Muscle of arm (tissue), 12 donors: ENCODE results near the gene NOS1AP. TPM values are rescaled to one million over a fixed set of nuclear protein-coding genes. Genes with fewer than 3 reads are reported as not detected.
"Not testable (repeated sequence)": the region's sequence is repeated elsewhere in the genome, so short reads cannot be mapped to it uniquely, and the experiment has no call there.

Experiments
- DNase-seq: peaks from one replicate; pipeline ENCODE4 v3.0.0-alpha.2; 2013
- polyA plus RNA-seq, 12 donors: library from polyadenylated mRNA; unstranded; fragments of 120-200 nt; gene quantifications; one replicate each; pipeline ENCODE4 v1.2.1, GENCODE V29; 2013; ENCODE audit not compliant: insufficient read length in 12 of 12

Gene NOS1AP
- polyA plus RNA-seq, 12 donors: 0.27 to 1.7 (median 0.76) TPM; not detected in 2

DNA sequence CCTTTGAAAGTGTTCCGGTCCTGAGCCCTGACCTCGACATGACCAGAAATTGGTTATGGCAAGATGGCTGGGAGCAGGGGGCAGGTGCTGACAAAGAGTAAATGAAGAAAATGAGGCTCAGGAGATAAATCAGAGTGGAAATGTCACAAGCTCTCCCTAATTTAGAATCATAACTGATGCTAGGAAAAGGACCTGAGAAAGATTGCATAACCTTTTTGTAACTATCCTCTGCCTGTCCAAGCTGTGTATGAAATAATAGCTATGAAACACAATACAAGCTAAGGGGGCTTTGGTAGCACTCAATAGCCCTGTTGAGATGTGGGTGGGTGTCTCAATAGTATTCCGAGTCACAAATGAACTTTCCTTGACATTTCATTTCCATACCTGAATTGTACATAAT, 12.9 kb upstream of the NOS1AP start:
- DNase-seq: no peak

DNA sequence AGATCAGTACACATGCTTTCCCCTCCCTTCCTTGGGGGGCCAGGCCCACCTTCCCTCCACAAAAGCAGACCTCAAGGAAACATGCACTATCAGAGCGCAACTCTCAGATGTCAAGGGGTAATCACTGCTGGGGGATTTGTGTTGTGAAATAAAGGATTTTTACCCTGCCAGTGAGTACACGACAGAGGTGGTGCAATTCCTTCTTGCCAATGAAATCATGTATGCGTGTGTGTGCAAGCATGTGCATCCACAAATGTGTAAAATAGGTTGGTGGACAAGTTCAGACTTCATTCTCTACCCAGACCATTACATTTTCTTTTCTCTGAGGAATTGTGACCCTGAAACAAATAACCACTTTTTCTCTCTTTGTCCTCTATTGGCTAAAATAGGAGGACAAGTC, 9.8 kb upstream of the NOS1AP start:
- DNase-seq: no peak

DNA sequence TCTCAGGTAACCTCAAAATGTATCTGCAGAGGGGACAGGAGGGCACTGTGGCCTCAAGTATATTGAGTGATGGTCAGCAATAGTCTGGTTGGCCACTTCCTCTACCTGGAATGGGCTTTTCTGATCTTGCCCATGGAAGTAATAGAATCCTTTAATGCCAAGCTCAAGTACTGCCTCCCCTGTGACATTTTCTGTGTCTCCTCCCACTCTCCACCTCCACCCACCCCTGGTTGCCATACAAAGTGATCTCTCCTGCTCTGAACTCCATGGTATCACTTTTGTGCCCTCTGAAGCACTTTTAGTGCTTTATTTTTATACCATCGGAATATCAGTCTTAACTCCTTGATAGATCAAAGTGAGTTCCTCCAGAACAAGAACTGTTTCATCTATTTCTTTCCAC, 9.2 kb upstream of the NOS1AP start:
- DNase-seq: no peak

DNA sequence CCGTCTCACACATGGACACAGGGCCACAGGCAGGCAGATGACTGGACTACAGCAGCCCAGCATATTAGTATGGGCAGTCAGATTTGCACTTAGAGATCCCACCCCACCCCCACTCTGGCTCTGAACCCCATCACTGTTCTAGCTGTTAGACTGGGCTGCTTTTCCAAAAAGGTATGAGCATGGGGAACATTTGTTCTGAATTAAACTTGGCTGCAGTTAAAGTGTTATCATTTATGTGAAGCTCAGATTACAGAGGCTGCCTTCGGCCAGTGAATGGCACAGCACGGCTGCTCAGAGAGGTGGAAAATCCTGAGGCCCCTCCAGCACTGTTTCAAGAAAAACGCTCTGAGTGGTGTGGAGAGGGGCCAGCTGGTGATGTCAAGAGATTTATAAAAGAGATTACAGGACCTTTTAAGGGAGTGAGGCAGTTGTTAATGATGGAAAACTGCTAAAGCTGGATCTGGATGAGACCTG, 6.9 kb upstream of the NOS1AP start:
- DNase-seq: no peak

DNA sequence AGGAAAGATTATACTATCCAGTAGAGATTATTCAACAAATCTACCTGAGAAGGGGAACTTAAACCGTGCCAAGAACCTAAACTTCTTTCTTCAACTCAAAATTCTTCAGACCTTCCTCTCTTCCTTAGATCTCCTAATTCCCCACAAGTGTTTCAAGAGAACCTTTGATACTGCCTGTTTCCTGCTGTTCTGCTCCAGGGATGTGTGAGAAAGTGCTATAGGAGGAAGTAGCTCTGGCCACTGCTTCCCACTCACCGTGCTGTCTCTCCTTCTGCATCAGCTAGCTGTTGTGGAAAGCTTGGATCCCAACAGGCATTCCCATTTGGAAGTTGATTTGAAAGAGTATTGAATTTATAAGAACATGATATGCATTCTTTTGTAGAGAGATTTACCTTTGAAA, 4.5 kb upstream of the NOS1AP start:
- DNase-seq: no peak

DNA sequence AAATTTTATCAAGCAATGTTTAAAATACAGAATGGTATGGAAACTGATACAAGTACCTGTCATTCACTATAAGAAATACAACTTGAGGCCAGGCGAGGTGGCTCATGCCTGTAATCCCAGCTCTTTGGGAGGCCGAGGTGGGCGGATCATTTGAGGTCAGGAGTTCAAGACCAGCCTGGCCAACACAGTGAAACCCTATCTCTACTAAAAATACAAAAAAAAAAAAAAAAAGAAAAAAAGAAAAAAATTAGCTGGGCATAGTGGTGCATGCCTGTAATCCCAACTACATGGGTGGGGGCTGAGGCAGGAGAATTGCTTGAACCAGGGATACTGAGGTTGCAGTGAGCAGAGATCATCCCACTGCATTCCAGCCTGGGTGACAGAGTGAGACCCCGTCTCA, 2.7 kb upstream of the NOS1AP start:
- not testable (repeated sequence) for DNase-seq

DNA sequence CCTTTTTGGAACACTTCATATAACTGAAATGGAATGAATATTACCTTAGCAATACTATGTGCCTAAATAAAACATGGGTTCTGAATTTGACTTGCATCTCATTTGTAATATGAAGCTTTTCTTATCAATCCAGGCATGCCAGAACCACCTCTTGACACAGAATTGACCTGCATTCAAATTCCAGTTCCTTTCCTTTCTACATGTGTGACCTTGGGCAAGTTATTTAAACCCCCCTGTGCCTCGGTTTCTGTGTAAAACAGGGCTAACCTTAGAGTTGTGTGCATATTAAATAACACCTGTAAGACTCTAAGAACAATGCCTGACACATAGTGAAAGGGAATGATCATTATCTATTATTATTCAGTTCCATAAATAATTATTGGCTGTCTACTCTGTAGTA, 2.0 kb upstream of the NOS1AP start:
- DNase-seq: no peak

DNA sequence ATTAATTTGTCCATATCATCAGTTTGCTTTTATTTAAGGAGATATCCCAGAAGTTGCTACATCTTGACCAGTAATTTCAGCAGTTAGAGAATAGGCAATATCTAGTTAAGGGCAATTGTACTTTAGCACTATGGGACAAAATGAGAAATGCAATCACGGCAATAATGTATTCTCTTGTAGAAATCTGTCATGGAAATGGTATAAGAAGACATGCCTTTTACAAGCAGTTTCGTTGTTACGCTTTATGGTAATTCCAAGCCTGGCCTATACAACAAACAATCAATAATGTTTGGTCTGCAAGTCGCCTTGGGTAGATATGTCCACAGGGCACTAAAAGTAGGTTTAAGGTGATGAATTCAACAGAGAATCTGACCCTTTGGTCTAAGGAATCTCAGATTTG, 1.2 kb upstream of the NOS1AP start:
- DNase-seq: no peak

DNA sequence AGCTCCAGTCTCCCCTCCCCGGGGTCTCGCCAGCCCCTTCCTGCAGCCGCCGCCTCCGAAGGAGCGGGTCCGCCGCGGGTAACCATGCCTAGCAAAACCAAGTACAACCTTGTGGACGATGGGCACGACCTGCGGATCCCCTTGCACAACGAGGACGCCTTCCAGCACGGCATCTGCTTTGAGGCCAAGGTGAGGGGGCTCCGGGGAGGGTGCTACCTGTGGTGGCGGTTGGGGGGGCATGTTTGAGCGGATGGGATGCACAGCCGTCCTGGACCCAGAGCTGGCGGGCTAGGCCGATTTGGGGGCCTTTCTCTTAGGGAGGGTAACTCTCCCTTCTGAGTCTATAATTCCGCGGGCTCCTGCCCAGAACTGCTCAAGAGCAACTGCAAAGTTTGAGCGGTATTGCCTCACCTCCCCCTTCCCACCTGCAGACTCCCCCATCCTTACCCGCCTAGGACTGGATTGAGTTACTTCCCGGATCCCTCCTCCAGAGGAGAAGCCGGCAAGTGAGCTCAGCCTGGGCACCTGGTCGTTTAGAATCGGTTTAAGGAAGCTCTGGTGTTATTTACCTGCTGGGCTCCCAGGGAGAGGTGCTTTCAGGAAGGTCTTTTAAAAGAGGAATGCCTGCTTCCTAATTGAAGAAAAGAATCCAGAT, 730 bp downstream of the NOS1AP start:
- DNase-seq: no peak

DNA sequence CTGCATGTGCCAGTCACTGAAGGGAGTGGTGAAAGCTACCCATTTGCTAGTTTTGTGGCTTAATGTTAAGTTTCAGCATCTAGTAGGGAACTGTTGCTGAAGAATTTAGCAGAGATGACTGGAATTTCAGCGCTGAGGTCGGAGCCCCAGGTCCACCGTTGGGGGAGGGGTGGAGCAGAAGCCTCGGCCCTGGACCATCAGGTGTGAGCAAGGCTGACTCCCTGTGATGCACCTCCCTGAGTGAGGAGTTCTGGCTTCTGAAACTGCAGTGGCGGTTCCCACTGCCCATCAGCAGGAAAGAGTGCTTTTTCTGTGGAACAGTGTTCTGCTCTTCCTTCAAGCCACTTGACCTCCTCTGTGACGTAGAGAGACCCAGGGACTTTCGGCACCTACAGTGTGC, 1.3 kb downstream of the NOS1AP start:
- no peak for DNase-seq

DNA sequence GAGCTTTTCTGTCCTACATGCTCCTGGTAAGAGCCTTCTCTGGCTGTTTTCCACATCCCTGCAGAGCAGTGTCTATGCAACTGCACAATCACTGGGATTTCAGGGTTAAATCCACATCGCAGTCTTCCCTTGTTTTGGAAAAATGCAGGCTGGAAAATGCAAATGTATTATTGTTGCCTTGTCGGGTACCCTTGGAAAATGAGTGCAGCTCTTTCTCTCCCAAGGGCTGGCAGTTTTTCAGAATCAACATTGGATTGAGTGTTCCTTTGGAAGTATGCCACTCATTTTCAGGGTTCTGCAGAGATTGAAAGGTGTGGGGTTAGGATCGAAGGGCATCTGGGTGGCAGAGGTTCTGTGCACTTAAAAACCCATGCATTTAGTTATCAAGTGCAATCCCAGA, 3.2 kb downstream of the NOS1AP start:
- no peak for DNase-seq

DNA sequence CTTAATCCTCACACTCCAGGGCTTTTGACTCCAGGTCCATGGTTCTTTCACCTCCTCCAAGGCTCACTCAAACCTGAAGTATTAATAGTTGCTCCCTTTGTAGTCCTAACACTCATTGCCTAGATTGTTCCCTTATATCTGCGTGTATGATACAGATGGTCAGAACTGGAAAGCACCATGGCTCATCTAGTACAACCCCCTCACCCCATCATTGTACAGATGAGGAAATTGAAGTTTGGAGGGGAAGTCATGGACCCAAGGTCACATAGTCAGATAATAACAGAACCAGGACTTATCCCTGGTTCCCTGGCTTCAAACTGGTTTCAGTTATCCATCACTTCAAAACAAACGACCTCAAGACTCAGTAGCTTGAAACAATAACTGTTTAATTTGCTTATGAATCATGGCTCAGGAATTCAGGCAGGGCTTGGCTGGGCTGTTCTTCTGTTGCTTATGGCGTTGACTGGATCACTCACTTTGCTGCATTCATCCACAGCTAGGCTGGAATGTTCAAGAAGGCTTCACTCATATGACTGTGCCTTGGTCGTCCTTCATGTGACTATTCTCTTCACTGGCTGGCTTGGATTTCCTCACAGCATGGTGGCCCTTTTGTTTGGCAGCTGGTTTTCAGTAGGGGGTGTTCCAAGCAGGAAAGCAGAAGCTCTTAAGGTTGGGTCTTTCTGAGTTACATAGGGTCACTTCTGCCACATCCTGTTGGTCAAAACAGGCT, 5.0 kb downstream of the NOS1AP start:
- no peak for DNase-seq

DNA sequence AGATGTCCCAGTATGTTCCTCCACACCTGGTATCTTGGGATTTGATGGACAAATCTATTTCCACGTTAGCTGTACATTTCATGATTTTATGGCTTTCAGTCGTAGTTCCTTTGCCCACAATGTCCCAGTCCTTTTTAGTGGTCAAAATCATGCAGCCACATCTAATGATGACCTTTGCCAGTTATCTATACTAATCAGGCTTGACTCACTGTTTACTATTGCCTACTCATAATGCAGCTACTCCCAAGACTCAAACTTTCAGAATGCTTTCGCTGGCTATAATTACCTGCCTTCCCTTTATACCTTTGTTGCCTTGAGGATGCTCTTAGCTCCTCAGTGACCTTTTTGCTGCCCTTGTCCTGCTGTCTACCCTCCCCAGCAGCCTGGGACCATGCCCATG, 6.4 kb downstream of the NOS1AP start:
- no peak for DNase-seq

DNA sequence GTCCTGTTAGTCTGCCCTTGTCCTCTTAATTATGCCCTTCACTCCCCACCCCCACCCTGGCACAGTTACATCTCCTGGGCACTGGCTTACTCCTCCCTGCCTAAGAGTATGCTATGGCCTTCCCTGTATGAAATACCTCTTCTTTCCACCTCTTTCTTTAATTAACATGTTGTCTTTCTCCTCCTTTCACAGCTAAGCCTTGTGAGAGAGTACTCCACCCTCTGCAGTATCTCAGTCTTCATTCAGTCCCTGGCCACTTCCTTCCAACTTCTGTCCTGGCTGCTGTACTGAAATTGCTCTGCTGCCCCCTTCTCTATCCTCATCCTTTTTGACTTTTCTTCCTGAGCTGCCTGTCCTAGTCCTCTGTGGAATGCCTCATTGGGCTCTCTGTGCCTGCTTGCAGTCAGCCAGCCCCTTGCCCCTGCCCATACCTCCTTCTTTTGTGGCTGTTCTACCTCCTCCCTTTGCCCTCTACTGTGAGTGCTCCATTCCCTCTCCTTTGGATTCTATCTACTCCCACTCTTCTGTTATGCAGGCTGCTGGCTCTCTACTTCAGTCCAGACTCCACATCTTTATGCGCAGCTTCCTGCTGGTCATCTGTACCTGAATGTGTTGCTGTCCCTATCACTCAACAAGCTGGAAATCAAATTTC, 8.3 kb downstream of the NOS1AP start:
- DNase-seq: no peak

DNA sequence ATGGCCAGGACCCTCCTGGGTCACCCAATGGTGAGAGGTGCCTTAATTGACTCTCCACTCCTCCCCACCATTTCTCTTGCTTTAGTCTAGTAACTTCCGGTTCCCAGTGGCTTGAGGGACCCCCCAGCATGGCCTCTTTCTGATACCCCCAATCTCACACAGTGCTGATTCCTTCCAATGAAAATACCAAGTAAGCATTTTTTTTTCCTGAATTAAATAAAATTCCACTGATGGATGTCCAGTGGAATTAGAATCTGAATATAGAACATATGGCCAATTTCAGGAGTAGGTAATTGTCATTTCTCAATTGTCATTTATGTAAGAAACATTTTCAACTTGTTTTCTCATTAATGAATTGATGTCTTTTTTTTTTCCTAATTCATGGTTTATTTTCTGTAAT, 9.5 kb downstream of the NOS1AP start:
- DNase-seq: no peak

DNA sequence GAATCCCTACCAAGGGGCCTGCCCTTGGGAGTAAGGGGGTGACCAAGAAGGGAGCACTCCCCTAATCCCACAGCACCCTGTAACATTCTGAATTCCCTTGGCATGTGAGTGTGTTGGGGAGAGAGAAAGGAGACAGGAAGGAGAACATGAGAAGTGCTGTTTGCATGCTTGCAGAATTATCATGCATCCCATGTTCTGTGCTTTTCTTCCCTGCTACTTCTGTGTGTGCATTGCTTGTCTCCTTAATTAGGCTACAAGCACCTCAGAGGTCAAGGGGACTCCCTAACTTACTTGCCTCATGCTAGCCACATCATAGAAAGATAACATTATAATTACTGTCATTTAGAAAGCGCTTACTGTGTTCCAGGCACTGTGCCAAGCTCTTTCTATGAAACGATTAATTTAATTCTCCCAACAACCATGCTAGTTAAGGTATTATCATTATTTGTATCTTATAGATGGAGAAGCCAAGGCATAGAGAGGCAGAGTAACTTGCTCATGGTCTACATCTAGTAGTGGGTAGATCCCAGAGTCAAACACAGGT, 11.1 kb downstream of the NOS1AP start:
- no peak for DNase-seq

DNA sequence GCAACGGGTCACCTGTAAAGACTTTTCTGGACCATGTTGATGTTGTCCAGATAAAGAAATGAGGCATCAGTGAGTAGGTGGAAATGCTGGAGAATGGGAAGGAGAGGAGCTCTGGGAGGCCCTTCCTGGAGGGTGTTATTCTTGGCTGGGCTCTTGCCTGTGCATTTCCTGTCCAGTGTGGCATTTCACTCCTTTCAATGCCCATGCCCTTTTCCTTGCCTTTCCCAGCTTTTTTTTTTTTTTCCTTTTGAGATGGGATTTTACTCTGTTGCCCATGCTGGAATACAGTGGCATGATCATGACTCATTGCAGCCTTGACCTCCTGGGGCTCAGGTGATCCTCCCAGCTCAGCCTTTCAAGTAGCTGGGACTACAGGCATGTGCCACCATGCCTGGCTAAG, 11.8 kb downstream of the NOS1AP start:
- no peak for DNase-seq

DNA sequence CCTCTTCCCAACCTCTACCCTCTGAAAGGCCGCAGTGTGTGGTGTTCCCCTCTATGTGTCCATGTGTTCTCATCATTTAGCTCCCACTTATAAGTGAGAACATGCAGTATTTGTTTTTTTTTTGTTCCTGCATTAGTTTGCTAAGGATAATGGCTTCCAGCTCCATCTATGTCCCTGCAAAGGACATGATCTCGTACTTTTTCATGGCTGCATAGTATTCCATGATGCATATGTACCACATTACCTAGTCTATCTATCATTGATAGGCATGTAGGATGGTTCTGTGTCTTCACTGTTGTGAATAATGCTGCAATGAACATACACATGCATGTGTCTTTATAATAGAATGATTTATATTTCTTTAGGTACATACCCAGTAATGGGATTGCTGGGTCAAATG, 12.6 kb downstream of the NOS1AP start:
- DNase-seq: not testable (repeated sequence)

DNA sequence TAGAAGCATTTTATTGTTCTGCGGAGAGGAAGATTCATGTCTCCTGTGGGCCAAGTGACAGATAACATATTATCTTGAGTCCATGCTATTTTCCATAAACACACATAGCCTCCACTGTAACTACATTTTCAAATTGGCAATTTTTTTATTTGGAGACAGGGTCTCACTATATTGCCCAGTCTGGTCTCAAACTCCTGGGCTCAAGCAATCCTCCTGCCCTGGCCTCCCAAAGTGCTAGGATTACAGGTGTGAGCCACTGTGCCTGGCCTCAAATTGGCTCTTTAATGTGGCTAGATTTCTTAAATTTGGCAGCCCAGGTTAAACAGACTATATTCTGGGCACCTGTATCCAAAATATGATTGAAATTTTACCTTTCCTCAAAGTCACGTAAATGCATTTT, 13.8 kb downstream of the NOS1AP start:
- DNase-seq: no peak

DNA sequence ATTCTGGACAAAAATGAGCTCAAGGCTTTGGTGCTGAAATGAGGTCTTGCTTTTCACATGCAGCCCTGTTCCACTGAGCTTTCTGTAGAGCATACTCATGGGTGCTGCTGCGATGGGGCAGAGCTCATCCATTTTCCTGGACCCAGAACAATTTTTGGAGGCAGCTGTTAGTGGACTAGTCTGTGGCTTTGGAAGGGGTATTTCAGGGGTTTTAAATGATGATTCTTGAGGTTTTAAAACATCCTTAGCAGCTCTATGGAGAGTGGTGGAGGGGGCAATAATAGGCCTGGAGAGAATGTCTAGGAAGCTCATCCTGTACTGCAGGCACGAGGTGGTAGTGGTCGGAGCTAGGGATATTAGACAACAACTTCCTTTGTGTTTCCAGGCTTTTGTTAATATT, 16.5 kb downstream of the NOS1AP start:
- no peak for DNase-seq

DNA sequence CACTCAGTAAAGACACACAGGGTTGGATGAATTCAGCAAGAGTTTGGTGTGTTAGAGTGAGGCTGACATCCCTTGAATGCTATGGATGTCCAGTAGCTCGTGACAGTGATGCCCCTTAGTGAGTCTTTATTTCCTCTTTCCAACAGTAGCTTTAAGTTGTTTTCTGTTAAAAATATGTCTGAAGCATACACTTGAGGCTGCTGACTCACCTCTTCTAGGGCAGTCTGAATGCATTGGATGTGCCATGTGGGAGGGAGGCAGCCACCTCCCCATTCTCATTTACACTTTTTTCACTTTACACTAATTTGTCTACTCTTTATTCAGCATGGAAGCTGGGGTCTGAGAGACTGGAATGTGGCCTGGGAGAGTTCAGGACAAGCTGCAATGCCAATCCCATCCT, 17.6 kb downstream of the NOS1AP start:
- no peak for DNase-seq

DNA sequence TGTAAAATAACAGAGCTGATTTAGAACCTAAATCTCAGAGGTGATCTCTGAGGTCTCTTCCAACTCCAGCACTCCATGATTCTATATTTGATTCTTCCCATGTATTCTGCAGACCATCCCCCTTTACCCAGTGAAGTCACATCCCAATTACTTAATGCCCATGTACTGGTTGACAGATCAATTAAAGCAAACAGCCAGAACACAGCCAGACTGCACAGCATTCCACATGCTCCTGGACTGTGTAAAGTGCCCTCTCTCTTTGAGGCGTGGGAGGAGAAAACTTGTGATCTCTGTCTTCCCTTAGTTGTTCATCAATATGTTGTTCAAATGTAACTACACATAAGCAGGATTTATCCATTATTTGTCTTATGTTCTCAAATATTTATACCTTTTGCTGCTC, 18.1 kb downstream of the NOS1AP start:
- no peak for DNase-seq
